SJSA1 (cell line): Measurements from ENCODE around the gene CNN2. TPM values are rescaled to one million over a fixed set of nuclear protein-coding genes. Genes with fewer than 3 reads are reported as not detected.
A peak's percentile ranks its signal among the peaks of the same experiment; 100 is the strongest.

Source experiments
- DNase-seq, 2 experiments: peaks; one replicate each; pipeline ENCODE4 v3.0.0-alpha.2; 2015 to 2020; ENCODE audit warnings: low spot score in 2 of 2, low read depth in 1 of 2
- H3K27ac ChIP-seq: fragments of 250-450 bp; sonication (Bioruptor Pico); 2 replicates; pipeline ENCODE4 v1.5.1; 2020; ENCODE audit warnings: mild to moderate bottlenecking, moderate library complexity
- H3K27me3 ChIP-seq: fragments of 250-450 bp; sonication (Bioruptor Pico); replicated peaks from 2 replicates; pipeline ENCODE4 v1.5.1; 2020; ENCODE audit warnings: mild to moderate bottlenecking, moderate library complexity
- H3K36me3 ChIP-seq: fragments of 250-450 bp; sonication (Bioruptor Pico); 2 replicates; pipeline ENCODE4 v1.5.1; 2020; ENCODE audit warnings: mild to moderate bottlenecking
- H3K4me1 ChIP-seq: fragments of 250-450 bp; sonication (Bioruptor Pico); replicated peaks from 2 replicates; pipeline ENCODE4 v1.6.1; 2021; ENCODE audit warnings: mild to moderate bottlenecking
- H3K4me3 ChIP-seq: fragments of 250-450 bp; sonication (Bioruptor Pico); 2 replicates; pipeline ENCODE4 v1.5.1; 2020; ENCODE audit warnings: mild to moderate bottlenecking
- H3K9me3 ChIP-seq: fragments of 250-450 bp; sonication (Bioruptor Pico); replicated peaks from 2 replicates; pipeline ENCODE4 v1.5.1; 2020; ENCODE audit warnings: mild to moderate bottlenecking
- total RNA-seq: library from RNA; depleted of rRNA; stranded (reverse); fragments of >200 nt; shearing (Covaris generic); gene quantifications from 2 replicates; pipeline ENCODE4 v1.2.3, GENCODE V29; 2014

The CNN2 gene
- total RNA-seq, 1 experiment from 2014 or later: 441 TPM

DNA sequence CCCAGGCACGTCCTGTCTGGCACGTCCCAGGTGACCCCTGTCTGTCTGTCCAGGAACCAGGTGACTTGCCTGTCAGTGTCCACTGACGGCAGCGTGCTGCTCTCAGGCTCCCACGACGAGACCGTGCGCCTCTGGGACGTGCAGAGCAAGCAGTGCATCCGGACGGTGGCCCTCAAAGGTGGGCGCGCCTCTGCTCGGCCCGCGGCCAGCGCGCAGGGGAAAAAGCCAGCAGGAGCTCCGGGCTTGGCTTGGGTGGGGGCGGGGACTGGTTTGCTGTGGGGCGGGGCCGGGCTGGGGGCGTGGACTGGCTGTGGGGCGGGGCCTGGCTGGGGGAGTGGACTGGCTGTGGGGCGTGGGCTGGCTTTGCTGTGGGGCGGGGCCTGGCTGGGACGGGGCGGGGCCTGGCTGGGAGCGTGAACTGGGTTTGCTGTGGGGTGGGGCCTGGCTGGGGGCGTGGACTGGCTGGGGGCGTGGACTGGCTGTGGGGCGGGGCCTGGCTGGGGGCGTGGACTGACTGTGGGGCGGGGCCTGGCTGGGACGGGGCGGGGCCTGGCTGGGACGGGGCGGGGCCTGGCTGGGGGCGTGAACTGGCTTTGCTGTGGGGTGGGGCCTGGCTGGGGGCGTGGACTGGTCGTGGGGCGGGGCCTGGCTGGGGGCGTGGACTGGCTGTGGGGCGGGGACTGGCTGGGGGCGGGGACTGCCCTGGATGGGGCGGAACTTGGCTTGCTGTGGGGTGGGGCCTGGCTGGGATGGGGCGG is 35.1 kb upstream of the CNN2 start:
- no peak overlapping the region for H3K27ac ChIP-seq
- H3K27me3 ChIP-seq: peaks cover 9% of the 10 kb centered on the region
- peaks cover 5% of the 10 kb centered on the region for H3K4me1 ChIP-seq
- peaks cover 64% of the 10 kb centered on the region for H3K36me3 ChIP-seq
- DNase-seq: peak in 1 of 2 experiments; percentile 68
- no peak overlapping the region for H3K4me3 ChIP-seq
- no peaks in the 10 kb centered on the region; the same call in 1 of the 2 replicates for H3K9me3 ChIP-seq

DNA sequence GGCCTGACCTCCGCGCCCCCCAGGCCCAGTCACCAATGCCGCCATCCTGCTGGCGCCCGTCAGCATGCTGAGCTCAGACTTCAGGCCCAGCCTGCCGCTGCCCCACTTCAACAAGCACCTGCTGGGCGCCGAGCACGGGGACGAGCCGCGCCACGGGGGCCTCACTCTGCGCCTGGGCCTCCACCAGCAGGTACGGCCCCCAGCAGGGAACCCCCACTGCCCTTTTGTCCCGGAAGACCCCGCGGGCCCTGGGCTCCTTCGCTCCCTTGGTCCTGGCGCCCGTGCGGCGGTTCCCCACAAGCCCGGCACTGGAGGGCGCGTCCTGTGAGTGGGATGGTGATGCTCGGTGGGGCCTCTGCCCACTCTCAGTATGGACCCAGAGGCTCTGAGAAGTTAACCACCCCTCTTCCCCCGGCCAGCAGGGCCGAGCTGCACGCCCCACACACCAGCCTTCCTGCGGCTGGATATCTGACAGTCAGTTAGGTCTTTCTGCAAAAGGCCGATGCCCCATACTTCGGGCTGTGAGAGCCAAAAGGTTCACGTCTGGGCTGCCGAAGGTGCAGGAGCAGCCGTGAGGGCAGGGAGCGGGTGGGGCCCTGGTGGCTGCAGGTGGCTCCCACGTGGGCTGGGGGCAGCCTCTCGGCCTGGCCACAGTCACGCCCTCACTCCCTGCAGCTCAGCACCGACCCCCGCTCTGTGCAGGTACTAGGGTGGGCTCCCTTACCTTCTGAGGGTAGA is 34.3 kb upstream of the CNN2 start:
- no peak overlapping the region for H3K27ac ChIP-seq
- H3K9me3 ChIP-seq: peaks cover 3% of the 10 kb centered on the region; the same call in 1 of the 2 replicates

DNA sequence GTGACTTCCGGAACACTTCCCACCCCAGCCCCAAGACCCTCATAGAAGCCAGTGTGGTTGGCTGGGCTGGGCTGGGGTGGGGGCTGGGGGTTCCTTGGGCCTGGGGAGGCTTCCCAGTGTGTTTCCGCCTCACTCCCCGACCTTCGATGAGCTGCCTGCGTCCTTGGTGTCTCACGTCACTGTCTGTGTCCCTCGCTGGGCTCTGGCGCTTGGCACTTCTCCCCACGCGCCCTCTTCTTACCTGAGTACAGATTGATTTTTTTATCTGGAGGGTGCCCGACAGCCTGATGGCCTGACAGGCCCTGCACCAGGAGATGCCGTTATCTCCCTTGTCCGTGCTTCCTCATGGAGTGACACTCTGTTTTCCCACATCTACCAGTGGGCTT is 33.7 kb upstream of the CNN2 start:
- peaks cover 22% of the 10 kb centered on the region for H3K27me3 ChIP-seq
- no peak for DNase-seq
- peaks cover 53% of the 10 kb centered on the region for H3K36me3 ChIP-seq
- H3K4me3 ChIP-seq: no peak overlapping the region
- H3K9me3 ChIP-seq: peaks cover 3% of the 10 kb centered on the region; the same call in 1 of the 2 replicates
- peaks cover 7% of the 10 kb centered on the region for H3K4me1 ChIP-seq
- no peak overlapping the region for H3K27ac ChIP-seq

More for the DNA sequence above, 34.3 kb upstream of the CNN2 start:
- H3K27me3 ChIP-seq: peaks cover 17% of the 10 kb centered on the region
- peaks cover 7% of the 10 kb centered on the region for H3K4me1 ChIP-seq
- no peak for DNase-seq
- H3K4me3 ChIP-seq: no peak overlapping the region
- peaks cover 57% of the 10 kb centered on the region for H3K36me3 ChIP-seq

DNA sequence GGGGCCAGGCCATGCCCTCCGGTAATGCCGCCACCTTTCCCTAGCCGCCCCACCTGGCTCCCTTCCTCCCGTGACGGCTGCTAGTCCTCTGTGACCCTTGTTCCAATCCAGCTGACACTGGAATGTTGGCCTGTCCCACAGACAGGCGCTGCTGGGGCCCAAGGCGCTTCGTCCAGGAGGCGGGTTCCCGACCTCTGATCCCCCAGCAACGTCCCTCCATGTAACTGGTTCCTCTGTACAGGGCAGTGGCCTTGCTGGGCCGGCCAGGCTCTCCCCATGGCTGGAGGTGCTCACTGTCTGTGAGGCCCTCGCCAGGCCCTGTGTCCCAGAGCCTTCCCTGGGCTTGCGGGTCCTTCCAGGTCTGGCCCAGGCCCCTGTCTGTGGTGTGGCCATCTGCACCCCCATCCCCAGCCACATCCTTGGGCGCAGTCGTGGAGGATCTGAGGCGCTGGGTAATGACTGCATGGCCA is 33.0 kb upstream of the CNN2 start:
- Histone ChIP-seq H3K36me3 (peaks cover 47% of the 10 kb centered on the region), H3K27me3 (peaks cover 30% of the 10 kb centered on the region), H3K4me3 (no peak overlapping the region), H3K27ac (no peak overlapping the region), H3K9me3 (peaks cover 3% of the 10 kb centered on the region; the same call in 1 of the 2 replicates), H3K4me1 (peaks cover 7% of the 10 kb centered on the region)
- DNase-seq: no peak

DNA sequence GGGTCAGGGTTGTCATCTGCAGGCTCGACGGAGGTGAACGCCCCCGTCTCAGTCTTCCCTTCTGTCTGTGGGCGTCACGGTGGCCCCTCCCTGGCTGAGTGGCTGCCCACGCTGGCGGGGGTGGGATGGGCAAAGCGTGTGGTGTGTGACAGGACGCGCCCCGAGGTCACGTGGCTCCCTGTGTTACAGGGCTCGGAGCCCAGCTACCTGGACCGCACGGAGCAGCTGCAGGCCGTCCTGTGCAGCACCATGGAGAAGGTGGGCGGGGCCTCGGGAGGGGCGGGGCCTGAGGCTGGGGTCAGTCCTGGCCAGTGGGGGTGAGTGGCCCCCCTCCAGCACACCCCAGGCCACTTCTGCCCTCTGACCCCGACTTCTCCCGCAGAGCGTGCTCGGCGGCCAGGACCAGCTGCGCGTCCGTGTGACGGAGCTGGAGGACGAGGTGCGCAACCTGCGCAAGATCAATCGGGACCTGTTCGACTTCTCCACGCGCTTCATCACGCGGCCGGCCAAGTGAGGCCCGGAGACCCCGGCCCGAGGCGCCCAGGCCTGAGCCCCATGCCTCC is 32.5 kb upstream of the CNN2 start:
- H3K27ac ChIP-seq: no peak overlapping the region
- no peak overlapping the region for H3K4me3 ChIP-seq
- no peak for DNase-seq
- peaks cover 3% of the 10 kb centered on the region; the same call in 1 of the 2 replicates for H3K9me3 ChIP-seq
- peaks cover 44% of the 10 kb centered on the region for H3K36me3 ChIP-seq
- H3K4me1 ChIP-seq: peaks cover 7% of the 10 kb centered on the region
- peaks cover 35% of the 10 kb centered on the region for H3K27me3 ChIP-seq

DNA sequence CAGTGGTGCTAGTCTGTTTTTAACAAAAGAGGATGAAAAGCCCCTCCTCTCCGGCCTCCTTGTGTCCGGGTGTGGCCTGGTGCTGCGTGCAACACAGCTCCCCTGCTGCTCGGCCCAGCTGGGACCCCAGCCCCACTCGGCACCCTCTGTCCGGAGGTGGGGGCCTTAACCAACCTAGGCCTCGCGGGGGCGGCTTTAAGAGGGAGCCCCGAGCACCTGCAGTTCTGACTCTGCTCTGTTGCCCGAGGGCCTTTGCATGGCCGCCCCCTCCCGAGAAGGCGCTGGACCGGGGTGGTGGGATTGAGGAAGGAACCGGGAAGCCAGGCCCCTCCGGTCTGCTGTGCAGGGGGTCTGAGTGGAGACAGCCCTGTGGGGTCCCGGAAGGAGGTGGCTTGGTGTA is 31.9 kb upstream of the CNN2 start:
- Histone ChIP-seq H3K4me3 (no peak overlapping the region), H3K4me1 (peaks cover 7% of the 10 kb centered on the region), H3K9me3 (peaks cover 3% of the 10 kb centered on the region; the same call in 1 of the 2 replicates), H3K27ac (no peak overlapping the region), H3K27me3 (peaks cover 41% of the 10 kb centered on the region), H3K36me3 (peaks cover 41% of the 10 kb centered on the region)
- DNase-seq: no peak

DNA sequence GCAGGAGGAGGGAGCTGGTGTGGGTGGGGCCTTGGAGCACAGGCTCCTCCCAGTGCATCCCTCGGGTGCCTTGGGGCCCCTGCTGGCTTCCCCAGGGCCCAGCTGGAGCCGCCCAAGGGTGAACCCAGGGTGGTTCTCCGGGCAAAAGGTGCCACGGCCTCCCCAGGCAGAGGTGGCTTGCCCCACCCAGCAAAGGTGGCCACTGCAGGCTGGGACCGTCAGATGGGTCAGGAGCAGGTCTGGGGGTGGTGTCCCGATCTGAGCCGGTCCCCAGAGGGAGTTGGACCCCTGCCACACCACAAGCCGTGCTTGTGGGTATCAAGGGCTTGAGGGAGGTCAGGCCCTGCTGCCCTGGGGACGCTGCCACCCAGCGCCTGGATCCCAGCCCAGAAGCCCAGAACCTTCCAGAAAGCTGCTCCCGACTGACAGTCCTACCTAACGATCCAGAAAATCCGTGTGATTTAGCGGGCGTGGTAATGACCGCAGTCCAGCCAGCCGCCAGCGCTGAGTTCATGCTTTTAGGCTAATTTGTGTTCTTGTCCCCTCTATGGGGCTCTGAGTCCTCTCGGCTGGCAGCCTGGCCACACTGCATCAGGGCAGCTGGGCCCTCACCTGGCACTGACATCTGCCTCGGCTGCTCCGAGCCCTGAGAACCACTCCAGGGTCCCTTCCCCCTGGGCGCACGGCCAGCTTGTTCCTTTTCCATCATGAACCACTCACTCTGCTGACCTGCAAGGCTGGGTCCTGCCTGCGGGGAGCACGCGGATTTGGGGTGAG is 31.2 kb upstream of the CNN2 start:
- peaks cover 3% of the 10 kb centered on the region; the same call in 1 of the 2 replicates for H3K9me3 ChIP-seq
- DNase-seq: no peak
- peaks cover 48% of the 10 kb centered on the region for H3K27me3 ChIP-seq
- peaks cover 11% of the 10 kb centered on the region for H3K4me1 ChIP-seq
- H3K4me3 ChIP-seq: no peak overlapping the region
- no peak overlapping the region for H3K27ac ChIP-seq
- peaks cover 34% of the 10 kb centered on the region for H3K36me3 ChIP-seq

DNA sequence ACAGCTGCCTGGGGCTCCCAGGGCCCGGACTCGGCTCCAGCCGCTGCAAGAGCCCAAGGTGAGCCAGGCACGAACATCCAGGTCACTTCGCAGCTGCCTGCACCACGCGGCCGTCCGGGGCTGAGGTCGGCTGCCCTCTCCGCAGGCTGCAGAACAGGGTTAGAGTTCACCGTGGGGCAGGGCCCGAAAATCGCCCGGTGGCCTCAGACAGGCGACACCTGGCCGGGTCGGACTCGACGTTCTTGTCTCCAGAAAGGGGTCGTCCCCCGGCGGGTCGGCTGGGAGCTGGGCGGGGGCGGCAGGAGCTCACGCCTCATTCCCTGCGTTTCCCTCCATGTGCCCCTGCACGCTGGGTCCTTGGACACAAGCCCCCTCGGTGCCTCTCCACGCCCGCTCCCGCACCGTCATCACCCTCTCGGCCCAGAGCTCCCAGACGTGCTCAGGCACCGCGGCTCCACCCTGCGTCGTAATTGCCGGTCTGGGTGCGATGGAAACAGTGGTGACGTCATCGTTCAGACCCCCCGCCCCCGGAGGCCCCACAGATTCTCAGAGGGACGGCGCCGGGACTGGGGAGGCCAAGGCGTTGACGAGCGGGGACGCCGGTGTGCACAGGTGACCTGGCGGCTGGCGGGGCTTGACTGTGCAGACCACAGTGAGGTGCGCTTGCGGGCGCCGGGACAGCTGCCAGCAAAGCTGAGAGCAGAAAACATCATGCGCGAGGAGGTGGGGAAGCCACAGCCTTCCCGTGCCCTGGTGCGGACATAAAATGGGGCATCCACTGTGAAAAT is 30.2 kb upstream of the CNN2 start:
- Histone ChIP-seq H3K4me3 (no peak overlapping the region), H3K36me3 (peaks cover 24% of the 10 kb centered on the region), H3K27me3 (peaks cover 57% of the 10 kb centered on the region), H3K27ac (no peak overlapping the region), H3K9me3 (peaks cover 3% of the 10 kb centered on the region; the same call in 1 of the 2 replicates), H3K4me1 (peaks cover 19% of the 10 kb centered on the region)
- DNase-seq: no peak

DNA sequence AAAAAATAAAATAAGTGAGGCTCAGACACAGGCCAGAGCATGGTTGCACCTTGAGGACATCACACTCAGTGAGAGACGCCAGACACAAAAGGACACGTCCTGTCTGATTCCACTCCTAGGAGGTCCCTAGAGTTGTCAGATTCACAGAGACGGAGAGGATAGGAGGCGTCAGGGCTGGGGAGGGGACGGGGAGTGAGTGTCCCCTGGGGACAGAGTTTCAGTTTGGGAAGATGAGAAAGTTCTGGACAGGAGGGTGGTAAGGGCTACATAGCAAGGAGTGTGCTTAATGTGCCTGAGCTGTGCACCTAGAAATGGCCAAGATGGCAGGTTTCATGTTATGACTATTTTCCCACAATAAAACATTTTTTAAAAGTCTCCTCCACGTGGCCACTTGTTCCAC is 28.3 kb upstream of the CNN2 start:
- no peak for DNase-seq
- H3K4me1 ChIP-seq: peaks cover 24% of the 10 kb centered on the region
- H3K36me3 ChIP-seq: peaks cover 11% of the 10 kb centered on the region
- peaks cover 72% of the 10 kb centered on the region for H3K27me3 ChIP-seq
- no peak overlapping the region for H3K4me3 ChIP-seq
- H3K27ac ChIP-seq: no peak overlapping the region
- peaks cover 3% of the 10 kb centered on the region; the same call in 1 of the 2 replicates for H3K9me3 ChIP-seq

DNA sequence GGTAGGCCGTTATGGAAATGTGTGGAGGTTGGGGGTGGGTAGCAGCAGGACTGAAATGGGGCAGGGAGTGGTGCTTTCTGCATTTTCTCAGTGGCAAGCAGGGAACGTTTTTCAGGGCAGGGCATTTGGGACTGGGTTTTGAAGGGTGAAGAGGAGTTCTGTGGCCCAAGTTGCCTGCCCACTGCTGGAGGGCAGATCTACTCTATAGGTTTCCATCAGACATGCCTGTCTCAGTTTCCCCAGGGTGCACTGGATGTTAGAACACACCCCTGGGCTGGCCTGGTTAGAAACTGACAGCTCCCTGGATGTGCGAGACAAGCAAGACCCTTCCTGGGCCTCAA is 27.1 kb upstream of the CNN2 start:
- no peak for DNase-seq
- Histone ChIP-seq H3K4me3 (no peak overlapping the region), H3K4me1 (peaks cover 24% of the 10 kb centered on the region), H3K27me3 (peaks cover 85% of the 10 kb centered on the region), H3K9me3 (peaks cover 3% of the 10 kb centered on the region; the same call in 1 of the 2 replicates), H3K36me3 (peaks cover 4% of the 10 kb centered on the region), H3K27ac (no peak overlapping the region)

DNA sequence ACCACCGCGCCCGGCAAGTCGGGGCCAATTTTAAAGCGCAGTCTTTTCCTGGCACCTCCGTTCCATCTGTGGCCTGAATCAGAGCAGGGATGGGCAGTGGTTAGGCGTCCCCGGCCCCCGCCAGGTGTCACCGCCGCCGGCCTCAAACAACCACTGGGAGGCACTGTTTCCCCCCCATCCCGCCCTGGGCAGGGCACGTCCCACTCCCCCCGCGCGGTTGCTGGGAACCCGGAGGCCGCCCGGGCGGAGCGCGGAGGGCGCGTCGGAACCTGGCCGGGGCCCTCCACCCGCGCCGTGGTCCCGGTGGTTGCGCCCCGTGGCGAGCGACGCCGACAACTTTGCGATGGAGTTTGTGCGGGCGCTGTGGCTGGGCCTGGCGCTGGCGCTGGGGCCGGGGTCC is 26.3 kb upstream of the CNN2 start, which contains the start of gene GRIN3B:
Gene GRIN3B, plus strand, starts transcription at position 325 of the 400 bp plus-strand sequence. Its CDS starts 19 bp downstream, at position 344.
- Histone ChIP-seq H3K27me3 (peaks cover 87% of the 10 kb centered on the region), H3K4me3 (no peak within 1 kb of the TSS)
- DNase-seq: peak in 1 of 2 experiments; percentile 66

More for the DNA sequence above, 26.3 kb upstream of the CNN2 start, which contains the start of gene GRIN3B:
- H3K36me3 ChIP-seq: no peaks in the 10 kb centered on the region; the same call in 1 of the 2 replicates
- no peak within 1 kb of the TSS for H3K27ac ChIP-seq
- peaks cover 3% of the 10 kb centered on the region; the same call in 1 of the 2 replicates for H3K9me3 ChIP-seq
- H3K4me1 ChIP-seq: peaks cover 24% of the 10 kb centered on the region
